ENCODE results near the gene FREM2.

The FREM2 gene, protein sequence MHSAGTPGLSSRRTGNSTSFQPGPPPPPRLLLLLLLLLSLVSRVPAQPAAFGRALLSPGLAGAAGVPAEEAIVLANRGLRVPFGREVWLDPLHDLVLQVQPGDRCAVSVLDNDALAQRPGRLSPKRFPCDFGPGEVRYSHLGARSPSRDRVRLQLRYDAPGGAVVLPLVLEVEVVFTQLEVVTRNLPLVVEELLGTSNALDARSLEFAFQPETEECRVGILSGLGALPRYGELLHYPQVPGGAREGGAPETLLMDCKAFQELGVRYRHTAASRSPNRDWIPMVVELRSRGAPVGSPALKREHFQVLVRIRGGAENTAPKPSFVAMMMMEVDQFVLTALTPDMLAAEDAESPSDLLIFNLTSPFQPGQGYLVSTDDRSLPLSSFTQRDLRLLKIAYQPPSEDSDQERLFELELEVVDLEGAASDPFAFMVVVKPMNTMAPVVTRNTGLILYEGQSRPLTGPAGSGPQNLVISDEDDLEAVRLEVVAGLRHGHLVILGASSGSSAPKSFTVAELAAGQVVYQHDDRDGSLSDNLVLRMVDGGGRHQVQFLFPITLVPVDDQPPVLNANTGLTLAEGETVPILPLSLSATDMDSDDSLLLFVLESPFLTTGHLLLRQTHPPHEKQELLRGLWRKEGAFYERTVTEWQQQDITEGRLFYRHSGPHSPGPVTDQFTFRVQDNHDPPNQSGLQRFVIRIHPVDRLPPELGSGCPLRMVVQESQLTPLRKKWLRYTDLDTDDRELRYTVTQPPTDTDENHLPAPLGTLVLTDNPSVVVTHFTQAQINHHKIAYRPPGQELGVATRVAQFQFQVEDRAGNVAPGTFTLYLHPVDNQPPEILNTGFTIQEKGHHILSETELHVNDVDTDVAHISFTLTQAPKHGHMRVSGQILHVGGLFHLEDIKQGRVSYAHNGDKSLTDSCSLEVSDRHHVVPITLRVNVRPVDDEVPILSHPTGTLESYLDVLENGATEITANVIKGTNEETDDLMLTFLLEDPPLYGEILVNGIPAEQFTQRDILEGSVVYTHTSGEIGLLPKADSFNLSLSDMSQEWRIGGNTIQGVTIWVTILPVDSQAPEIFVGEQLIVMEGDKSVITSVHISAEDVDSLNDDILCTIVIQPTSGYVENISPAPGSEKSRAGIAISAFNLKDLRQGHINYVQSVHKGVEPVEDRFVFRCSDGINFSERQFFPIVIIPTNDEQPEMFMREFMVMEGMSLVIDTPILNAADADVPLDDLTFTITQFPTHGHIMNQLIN (N-terminal part only)

DNA sequence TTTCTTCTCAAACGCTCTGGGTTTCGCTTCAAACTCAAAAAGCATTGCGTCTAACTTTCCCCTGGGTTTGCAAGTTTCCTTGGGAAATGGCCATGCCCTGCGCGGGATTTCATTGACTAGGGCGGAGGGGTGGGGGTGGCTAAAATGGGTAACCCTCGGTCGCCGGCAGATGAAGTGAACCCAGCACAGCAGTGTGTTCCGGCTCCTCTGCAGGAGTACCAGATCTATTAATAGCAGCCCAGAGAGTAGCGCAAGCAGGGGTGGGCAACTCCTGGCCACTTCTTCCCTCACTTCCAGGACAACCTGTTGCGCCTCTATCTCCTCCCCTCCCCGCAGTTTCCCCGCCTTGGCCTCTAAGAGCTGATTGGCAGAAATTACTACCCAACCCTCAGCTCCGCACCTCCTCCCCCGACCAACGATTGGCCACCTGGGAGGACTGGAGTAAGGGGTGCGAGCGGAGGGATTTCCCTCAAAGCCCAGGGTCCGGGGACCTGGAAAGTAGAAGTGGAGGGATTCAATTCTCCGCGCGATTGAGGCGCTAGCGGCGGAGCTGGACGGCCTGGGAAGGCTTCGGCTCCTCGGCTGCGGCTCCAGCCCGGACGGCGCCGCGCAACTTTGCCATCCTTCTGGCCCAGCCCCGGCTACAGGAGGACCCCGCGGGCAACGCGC lies at the start of gene FREM2:
TSS of gene FREM2 (plus strand) at position 501 of the 669 bp plus-strand sequence. CDS start 268 bp downstream, outside the sequence.
- DNase-seq = no peak

DNA sequence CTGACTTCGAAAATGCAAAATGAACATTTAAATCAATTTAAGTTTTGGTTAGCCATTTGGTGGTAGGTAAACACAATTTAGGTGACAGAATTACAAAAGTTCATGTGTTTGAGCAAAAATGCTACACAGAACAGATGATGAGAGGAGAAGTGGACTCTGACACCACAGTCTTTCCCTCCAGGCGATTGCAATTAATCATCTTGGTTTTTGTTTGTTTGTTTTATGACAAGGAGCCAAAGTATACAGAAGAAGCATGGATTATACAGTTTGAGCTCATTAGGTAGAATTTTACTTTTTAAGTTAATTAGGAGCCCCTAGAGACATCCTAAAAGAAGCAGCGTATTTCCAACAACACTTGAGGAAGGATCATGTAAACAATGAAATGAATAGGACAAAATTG lies 49.3 kb upstream of the FREM2 start:
- DNase-seq = no peak

DNA sequence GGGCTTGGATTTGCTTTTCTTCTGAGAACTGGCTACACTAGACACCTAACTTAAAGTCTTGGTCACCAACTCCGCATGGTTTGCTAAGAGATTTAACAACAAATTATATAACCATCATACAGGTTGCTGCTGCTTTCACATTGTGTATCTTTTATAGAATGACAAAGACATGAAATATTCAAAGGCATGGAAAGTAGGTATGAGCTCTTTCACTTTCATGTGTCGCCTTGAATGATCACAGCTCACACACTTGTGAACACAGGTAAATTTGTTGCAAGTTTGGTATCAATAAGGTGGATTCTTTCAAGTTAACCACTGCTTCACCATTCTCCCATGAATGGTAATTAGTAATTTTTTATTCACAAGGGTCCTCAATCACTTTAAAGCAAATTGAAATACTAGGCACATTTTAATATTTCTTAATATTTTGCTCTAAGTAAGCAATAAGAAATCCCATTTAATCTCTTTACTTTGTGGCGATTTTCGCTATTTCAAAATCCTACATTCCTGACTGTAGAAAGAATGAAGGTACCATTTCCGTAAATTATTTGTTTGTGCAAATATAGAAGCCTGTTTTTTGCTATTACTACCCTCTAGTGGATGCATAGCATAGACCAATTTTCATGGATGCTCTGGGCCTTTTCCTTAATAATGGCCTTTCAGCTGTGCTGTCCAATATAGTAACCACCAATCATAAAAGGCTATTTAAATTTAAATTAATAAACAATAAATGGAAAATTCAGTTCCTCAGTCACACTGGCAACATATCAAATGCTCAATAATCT lies 45.5 kb upstream of the FREM2 start:
- no peak for DNase-seq

DNA sequence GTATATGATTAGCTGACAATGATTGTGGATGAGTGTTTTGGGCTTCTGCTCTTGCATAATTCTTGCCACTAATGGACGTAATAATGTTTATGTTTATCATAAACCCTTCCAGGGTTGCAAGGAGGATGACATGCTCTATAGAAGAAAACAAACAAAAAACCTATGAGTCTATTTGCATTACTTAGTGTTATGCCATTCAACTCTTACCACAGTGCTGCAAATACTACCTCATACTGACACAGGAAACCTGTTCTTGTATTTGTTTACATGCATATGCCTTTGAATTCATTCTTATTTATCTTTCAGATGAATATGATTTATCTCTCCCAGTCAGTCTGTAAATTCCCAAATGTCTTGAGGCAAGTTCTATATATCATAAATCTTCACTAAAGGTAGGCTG lies 39.6 kb upstream of the FREM2 start:
- no peak for DNase-seq

DNA sequence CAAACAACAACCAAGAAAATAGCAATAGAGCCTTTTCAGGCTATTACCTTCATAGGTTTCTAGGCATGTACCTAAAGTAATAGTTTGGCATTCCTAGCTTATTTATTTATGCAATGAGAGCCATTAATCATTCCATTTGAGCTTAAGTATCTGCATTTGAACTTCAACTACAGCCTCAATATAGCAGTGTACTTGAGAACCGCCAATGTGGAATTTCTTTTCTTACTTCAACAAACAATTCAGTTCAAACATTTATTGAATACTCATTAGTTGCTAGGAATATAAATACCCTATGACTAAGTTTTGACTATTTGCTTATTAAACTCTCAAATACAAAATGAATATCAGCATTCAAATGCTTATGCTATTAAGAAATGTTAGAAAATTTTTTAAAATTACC lies 38.0 kb upstream of the FREM2 start:
- no peak for DNase-seq

DNA sequence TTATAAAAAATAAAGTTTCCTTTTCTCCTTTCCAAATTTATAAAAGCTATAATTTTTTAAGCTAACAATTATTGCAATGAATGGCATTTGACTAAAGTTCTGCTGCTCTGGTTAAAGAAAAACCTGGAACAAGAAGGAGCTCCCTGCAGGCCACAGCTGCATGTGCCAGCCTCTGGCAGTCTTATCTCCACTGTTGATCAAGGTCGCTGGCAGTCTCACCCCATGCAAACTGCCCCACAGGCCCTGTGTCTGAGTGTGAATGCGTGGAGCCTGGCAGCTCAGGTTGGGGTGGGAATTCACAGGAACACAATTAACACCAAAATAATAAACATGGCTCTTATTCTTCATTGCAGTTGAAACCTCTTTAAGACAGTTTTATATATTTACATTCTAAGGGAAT lies 30.2 kb upstream of the FREM2 start:
- DNase-seq = no peak

DNA sequence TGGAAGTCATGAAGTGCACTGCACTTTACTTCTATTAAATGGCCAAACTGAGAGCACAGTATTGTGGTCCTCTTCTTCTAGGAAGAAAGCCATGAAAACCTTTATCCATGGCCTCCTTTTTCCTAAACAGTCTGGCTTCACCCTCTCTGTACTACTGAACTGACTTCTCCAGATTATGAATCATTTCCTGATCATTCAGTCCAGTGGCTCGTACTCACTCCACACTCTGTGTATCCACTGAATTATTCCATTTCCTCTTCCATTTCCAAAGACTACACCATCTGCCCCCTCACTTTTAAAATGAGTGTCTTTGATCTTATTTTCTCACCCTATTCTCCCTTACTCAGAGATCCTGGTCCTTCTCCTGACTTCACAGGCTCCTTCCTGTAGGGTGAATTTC lies 29.7 kb upstream of the FREM2 start:
- DNase-seq = no peak

DNA sequence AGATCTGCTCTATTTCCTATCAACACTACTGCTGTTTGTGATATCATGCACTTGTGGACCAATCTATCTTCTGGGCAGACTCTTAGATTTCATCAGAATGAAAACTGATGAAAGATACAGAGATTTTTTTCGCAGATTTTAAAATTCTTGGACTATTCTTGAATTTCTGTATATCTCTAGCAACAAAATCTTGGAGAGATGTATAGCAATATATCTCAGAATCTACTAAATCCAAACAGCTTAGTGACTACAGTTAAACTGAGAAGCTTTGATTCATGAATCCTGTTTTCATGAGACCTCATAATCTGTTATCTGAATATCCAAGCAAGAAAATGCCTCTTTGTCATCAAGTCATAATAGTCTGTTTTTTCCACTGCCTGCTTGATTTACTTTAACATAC lies 28.0 kb upstream of the FREM2 start:
- DNase-seq = no peak

DNA sequence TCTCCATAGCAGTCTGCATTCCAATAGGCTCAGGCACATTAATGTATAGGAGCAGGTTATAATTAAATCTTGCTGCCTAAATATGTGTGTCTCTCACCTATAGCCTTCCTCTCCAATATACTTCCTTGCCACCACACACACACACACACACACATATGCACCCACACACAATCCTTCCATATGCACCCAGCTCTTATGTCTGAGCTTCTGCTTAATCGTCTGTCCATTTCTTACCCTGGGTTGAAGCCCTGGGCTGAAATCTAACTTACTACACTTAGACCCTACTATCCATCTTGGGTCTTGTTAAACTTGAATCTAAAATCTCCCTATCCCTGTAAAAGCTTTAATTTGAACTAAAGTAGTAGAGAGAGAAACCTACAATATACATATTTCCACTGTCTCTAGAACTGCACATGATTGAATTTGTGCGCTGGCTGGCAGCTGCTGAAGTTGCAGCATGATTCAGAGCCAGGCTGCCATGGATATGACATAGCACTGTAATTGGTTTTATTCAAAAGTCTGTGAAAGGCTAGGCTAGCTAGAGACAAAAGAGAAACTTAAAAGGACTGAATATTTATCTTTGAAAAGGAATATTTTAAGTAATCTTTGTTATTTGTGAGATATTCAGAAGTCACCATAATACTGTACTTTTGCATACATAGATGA lies 25.7 kb upstream of the FREM2 start:
- DNase-seq = no peak

DNA sequence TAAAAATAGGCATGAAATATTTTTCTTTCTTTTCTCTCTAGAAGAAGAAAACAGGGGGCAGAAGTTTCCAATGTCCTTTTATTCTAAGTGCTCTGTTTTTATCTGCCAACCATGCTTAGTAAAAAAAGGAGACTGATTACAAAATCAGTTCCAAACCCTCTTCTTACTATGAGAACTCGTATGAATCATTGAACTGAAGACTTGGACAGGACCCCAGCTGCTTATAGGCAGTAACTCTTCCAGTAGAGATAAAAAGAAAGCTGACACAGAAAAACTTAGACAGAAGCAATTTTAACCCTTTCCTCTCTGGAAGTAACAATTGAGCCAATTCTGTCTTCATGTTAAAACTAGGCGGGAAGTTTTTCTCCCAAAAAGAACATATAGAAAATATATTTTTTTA lies 24.5 kb upstream of the FREM2 start:
- DNase-seq = no peak

DNA sequence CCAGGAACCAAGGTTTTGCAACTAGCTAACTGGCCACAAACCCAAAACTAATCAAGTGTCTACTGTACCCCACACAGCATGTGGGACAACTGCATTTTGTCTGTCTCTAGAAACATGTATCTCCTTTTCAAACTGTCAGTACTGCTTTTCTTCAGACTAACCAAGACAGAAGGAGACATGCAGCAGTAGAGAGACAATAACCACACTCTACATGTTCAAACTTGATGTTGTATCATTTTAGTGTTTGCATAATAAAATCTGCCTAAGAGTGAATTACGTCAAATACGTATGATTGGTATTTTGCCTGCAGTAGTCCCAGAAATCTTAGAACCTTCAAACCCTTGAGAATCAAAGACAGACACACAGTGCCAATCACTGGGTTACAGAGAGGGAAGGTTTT lies 22.0 kb upstream of the FREM2 start:
- DNase-seq = no peak

DNA sequence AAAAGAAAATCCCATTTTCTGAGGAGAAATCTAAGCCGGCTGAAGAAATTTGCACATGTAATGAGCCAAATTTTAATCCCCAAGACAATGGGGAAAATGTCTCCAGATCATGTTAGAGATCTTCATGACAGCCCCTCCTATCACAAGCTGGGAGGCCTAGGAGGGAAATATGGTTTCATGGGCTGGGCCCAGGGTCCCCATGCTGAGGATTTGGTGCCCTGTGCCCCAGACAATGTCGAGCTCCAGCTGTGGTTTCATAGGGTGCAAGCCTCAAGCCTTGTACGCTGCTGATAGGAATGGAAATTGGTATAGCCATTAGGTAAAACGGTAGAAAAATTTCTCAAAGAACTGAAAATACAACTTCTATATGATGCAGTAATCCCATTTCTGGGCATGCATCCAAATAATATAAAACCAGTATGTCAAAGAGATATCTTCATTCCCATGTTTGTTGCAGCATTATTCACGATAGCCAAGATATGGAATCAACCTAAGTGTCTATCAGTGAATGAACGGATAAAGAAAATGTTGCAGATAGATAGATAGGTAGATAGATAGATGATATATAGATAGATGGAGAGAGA lies 19.3 kb upstream of the FREM2 start:
- DNase-seq = no peak

DNA sequence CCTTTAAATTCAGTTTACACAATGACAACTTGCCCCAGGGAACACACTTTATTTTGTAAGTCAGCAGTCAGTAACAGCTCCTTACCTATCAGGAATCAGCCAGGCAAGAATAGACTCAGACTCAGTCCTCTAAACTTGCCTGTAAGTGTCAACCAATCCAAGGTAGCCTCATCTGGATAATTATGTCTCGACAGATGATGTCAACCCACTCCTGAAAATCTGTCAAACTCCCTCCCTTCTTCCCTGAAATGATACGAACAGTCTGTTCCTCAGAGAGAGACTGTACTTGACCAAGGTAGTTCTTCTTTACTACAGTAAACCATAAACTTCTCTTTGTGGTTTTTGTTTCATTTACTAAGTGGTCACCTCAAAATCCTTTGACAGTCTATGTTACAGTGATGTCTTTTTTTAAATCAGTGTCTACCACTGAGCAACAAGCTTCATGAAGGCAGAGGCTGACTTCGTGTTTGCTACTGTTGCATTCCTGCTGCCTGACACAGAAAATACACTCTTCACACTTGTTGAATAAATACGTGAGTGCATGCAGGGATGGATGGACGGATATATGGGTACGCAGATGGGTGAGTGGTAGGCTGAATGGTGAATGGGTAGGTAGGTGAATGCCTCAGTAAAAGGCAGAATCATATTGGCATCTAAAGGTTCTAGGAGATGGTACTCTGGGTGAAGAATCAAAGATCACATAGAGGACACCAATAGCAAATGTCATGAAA lies 17.5 kb upstream of the FREM2 start:
- DNase-seq = no peak

DNA sequence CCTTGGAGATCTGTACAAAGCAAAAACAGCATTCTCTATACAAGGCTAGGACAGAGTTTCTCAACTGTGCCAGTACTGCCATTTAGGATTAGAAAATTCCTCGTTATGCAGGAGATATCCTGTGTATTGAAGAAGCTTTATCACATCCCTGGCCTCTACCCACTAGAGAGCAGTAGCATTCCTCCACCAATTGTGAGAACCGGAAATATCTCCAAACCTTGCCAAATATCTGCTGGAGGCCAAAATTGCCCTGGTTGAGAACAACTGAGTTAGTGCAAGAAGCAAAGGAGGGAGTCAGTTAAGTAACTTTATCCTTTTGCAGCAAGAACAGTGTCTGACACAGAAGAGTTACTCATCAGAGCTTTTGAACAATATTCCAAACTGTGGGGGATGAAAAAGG lies 16.2 kb upstream of the FREM2 start:
- no peak for DNase-seq

DNA sequence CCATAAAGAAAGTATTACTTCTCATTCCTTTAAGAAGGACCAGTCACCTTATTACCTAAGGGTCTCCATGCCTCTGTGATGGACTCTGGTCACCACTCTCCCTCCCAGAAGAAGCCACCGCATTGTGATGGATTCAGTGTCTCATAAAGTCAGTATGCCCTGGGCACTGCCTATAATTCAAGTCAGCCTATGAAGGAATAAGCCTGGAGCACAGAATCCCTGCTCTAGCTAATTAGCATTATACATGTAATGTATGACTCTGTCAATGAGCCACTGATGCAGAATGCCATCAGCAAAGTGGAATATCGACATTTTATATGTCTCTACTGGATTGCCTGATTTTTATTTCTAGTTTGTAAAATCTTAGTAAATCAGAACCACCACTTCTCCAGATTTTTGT lies 14.9 kb upstream of the FREM2 start:
- DNase-seq = no peak

DNA sequence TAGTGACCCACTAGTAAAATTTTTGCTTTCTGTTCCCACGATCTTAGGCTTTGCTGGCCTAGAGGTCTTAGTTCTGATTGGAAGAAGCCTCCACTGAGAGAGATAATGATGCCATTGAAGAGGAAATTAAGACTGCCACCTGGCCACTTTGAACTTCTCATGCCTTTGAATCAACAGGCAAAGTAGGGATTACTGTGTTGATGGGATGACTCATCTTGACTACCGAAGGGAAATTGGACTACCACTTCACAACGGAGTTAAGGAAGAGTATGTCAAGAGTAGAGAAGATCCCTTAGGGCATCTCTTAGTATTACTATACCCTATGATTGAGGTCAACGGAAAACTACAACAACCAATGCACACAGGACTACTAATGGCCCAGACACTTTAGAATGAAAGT lies 12.7 kb upstream of the FREM2 start:
- no peak for DNase-seq

DNA sequence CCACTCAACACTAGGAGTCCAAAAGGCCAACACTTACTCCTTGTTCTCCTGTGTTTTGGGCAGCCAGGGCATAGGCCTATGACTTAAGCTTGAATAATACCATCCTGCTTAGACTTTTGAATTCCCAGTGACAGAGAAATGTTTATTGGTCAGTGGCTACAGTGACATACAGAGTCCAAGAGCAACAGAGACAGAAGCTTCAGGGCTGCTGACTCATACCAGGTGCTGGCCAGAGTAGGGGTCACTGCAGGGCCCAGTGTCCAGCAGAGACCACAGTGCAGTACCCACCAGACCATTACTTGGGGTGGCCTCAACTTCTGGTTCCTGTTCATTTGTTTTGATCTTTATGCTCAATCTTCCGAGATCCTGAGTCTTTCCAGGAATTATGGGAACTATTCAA lies 6.0 kb upstream of the FREM2 start:
- no peak for DNase-seq

DNA sequence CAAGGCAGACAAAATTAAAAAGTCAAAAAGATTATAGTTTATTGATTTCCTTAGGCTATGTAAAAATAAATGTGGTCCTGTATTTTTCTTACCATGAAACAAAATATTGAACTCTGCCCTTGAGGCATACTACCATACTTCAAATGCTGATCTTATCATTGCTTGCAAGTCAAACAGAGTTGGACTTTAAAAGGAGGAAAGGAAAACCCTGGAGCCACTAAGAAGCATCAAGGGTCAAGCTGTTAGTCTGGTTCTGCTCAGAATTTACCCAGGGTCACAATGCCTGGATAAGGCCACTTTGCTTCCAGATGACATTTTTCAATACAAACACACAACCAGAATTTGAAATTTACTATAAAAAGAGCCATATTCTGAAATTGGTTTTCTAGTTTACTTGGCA lies 2.2 kb upstream of the FREM2 start:
- DNase-seq = no peak

DNA sequence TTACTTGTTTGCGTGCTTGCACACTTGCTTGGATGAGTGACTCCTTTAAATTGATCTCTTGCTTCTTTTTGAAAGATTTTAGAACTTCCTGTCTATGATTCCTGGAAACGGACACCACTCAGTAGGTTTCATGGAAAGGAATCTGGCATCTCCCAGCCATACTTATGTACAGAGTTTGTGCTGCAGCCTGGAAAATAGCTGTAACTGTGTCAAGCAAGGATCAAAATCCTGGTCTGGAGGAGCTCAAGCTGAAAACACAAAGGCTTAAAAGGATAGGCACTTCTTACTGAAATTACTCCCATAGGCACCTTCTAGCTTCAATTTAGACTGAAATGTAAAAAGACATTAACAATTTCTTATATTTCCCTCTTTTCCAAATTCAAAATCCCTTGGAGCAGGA lies 1.4 kb upstream of the FREM2 start:
- DNase-seq = no peak

DNA sequence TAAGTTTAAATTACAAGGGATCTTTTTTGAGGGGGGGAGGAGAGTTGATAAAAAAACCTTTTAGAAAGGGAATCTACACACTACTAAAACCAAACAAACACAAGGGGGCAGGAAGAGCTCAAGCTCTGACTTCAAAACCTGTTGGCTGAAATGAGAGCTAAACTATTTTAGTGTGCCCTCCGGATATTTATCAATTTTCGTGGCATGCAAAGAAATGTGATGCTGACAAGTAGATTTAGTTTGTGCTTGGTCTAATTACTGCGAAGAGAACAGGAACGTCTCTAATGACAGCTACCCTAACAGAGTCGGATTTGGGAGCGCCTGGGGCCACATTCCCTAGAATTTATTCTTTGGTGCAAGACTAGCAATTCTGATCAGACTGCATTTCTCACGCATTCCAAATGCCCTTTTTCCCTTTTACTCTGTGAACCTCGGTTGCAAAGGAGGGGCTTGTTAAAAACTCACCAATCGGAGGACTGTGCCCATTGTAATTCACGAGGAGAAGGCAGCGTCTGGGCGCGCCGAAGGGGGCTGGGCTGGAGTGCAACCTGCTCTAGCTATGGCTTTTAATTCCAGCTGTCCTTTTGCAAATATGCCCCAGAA lies 802 bp upstream of the FREM2 start:
- no peak for DNase-seq

Measured in CD4-positive, alpha-beta T cell treated with Interleukin-21 for 1 hour (primary cell).